Omental fat pad (tissue), 4 donors: ENCODE data around the gene DNAH17. TPM values are rescaled to one million over a fixed set of nuclear protein-coding genes. Genes with fewer than 3 reads are reported as not detected.

Experiments
- ATAC-seq: fragments of 150-250 bp; one replicate; pipeline ENCODE4 v1.9.1; 2016; ENCODE audit warnings: mild to moderate bottlenecking, moderate library complexity; ENCODE audit not compliant: low FRiP score
- DNase-seq: peaks from one replicate; pipeline ENCODE4 v3.0.0-alpha.2; 2019; ENCODE audit warnings: low spot score
- total RNA-seq, 4 donors: library from RNA; depleted of rRNA; stranded (reverse); fragments of >200 nt; gene quantifications; one replicate each; pipeline ENCODE4 v1.1.0, GENCODE V29; 2016
- TF ChIP-seq, protein P1 (sequence below), 3 donors: fragments of 450-650 bp; IDR thresholded peaks; one replicate each; pipeline ENCODE4 v1.5.1; 2016 to 2017; ENCODE audit warnings: antibody characterized with exemption in 3 of 3, mild to moderate bottlenecking in 3 of 3, moderate library complexity in 2 of 3

Gene DNAH17
- total RNA-seq, 4 donors from 2014 or later, result 0.24 to 1.4 (median 0.34) TPM

DNA sequence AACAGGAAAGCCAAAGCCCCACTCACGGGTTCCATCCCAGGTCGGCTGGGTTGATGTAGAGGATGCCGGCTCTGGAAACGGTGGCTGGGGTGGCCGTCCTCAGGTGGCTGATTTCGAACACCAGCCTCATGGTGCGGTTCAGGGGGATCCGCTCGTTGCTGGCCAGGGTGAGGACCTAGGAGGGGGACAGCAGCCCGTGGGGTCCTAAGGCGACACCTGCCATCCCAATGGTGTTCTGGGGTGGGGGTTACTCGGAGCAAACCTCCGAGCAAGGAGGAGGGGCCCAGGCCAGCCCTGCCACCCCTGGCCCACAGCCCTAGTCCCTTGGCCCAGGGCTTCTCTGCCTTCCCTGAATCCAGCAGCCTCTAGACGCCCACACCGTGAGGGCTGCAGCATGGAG is 86.5 kb downstream of the DNAH17 start:
- TF ChIP-seq, protein P1, sequence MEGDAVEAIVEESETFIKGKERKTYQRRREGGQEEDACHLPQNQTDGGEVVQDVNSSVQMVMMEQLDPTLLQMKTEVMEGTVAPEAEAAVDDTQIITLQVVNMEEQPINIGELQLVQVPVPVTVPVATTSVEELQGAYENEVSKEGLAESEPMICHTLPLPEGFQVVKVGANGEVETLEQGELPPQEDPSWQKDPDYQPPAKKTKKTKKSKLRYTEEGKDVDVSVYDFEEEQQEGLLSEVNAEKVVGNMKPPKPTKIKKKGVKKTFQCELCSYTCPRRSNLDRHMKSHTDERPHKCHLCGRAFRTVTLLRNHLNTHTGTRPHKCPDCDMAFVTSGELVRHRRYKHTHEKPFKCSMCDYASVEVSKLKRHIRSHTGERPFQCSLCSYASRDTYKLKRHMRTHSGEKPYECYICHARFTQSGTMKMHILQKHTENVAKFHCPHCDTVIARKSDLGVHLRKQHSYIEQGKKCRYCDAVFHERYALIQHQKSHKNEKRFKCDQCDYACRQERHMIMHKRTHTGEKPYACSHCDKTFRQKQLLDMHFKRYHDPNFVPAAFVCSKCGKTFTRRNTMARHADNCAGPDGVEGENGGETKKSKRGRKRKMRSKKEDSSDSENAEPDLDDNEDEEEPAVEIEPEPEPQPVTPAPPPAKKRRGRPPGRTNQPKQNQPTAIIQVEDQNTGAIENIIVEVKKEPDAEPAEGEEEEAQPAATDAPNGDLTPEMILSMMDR (IDR thresholded peaks at IDR 0.05), result no peak
- ATAC-seq (no peak), DNase-seq (no peak)

DNA sequence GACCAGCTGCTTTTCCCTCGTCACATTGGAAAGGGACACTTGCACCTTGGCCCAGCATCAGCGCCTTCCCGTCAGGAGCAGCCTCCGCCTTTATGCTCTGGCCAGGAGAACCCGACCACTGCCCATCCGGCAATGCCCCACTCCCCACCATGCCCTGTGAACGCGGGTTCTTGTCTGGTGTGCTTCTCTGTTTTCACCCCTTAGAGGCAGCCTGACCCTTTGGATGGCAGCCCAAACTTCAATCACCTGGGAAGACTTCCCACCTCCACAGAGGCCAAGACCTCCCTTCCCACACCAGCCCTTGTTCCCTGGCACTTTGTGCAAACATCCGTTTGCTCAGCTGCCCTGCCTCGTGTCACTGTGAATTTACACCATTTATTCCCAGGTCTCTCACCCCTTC is 87.0 kb downstream of the DNAH17 start:
- no peak for DNase-seq
- no peak for ATAC-seq
- TF ChIP-seq, protein P1 (IDR thresholded peaks at IDR 0.05), result no peak

- TF ChIP-seq, protein P1 (IDR thresholded peaks at IDR 0.05), result no peak
- no peak for DNase-seq
- no peak for ATAC-seq
These were observed 88.1 kb downstream of the DNAH17 start for GRCh38 chr17:78488867-78489634.

DNA sequence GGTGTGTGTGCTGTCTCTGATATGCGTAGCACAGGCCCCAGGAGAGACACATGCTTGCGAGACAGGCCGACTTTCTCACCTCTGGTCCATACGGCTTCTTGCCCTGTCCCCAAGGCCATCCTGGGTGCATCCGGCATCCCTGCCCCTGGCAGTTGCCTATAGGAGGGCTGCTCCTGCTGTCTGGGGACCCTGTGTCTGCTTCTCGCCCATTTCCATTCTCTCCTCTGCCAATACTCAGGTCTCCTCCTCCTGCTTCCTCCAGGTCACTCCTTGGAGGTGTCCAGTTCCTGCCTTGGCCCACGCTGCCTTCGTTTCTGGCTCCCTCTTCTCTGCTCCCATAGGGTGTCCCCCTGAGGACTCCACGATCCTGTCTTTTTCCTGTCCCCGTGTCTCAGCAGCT is 89.0 kb downstream of the DNAH17 start:
- TF ChIP-seq, protein P1 (IDR thresholded peaks at IDR 0.05), result no peak
- DNase-seq (no peak), ATAC-seq (no peak)

DNA sequence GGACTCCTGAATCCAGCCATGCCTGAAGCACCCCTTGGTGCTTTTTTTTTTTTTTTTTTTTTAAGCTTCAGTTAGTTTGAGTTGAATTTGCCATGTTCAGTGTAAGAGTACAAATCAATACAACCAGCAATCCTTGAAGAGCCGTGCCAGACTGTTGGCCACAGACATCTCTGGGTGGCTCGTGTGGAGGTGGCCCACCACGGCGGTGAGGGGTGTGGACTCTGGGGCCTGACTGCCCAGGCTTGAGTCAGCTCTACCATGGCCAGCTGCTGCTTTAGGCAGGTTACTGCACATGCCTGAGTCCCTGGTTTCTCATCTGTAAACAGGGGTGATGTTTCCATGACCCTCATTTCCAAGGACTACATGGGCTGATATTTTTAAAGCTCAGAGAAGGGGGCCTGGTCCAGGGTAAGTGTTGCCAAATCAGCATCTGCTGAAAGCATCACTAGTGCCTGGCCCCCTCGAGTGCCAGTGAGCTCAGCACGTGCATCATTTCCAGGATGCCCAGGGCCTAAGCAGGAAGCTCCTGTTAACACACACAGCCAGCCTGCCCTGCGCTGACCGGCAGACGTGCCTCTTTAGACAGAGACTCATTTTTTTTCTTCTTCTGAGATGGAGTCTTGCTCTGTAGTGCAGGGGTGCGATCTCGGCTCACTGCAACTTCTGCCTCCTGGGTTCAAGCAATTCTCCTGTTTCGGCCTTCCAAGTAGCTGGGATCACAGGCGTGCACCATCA is 90.1 kb downstream of the DNAH17 start:
- DNase-seq (no peak), ATAC-seq (no peak)
- TF ChIP-seq, protein P1 (IDR thresholded peaks at IDR 0.05), result no peak

GRCh38 chr17:78486228-78486802 is 90.9 kb downstream of the DNAH17 start:
- no peak for DNase-seq
- TF ChIP-seq, protein P1 (IDR thresholded peaks at IDR 0.05), result no peak
- no peak for ATAC-seq
